ENCODE data around the gene ARPC5L.
"Not testable (repeated sequence)": the region's sequence is repeated elsewhere in the genome, so short reads cannot be mapped to it uniquely, and the experiment has no call there.

ARPC5L gene

DNA sequence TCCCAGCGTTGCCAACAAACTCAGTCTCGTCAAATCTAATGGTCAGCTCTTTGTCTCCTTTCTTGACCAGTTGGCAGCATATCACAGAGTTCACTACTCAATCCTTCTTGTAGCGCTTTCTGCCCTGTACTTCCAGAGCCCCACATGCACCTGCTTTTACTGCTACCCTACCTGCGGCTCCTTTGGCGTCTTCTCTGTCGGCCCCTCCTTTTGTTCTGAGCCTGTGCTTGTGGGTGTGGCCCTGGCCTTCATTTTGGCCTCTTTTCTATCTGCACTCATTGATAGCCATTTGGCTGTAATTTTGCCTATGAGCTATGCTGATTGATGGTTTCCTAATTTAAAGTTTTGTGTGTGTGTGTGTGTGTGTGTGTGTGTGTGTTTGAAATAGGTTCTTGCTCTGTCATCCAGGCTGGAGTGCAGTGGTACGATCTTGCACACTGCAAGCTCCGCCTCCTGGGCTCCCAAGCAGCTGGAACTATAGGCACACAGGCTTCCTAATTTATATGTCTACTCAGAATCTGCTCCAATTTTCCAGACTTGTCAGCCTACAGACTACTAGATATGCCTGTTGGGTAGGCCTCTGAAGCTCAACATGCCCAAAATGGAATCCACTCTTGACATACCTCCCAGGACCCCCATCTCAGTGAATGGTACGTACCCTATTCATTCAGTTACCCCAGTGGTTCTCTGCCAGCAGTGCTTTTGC lies 32.3 kb downstream of the ARPC5L start:
- FAIRE-seq: no peak

GRCh38 chr9:124894741-124895170 lies 32.8 kb downstream of the ARPC5L start:
- FAIRE-seq: no peak

- FAIRE-seq: no peak
These were observed 35.9 kb downstream of the ARPC5L start for GRCh38 chr9:124897570-124898460.

GRCh38 chr9:124899845-124900244 lies 37.9 kb downstream of the ARPC5L start:
- no peak for FAIRE-seq

DNA sequence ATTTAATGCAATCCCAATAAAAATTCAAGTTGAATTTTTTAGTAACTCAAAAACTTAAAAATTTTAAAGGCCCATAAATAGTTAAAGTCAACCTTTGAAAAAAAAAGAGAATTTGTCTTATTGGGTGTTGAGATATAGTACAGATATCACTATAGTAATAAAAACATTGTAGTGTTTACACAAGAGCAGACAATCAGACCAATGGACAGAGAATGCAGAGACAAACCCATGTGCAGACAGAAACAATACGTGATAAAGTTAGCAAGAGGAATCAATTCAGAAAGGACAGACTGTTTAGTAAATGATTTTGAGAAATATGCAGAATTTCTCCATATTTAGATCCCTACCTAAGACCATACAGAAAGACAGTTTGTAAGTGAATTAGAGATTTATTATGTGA lies 45.0 kb downstream of the ARPC5L start:
- peak; percentile 74 for FAIRE-seq

DNA sequence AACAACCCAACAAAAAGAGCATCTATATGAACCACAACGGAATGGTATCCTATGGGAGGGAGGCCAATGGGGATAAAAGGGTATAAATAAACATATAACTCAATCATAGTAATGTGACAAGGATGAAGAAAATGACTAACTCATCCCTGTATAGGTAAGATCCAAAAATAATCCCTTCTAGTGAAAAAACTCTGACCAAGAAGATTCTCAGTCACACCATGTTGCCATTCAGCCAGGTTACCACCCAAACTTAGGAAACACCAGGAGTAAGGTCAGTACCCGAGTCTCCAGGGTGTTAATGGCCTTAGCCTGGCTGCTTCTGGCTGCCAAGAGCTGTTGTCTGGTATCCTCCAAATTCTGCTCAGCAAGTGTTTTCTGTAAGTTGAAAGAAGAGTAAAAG lies 46.2 kb downstream of the ARPC5L start:
- no peak for FAIRE-seq

DNA sequence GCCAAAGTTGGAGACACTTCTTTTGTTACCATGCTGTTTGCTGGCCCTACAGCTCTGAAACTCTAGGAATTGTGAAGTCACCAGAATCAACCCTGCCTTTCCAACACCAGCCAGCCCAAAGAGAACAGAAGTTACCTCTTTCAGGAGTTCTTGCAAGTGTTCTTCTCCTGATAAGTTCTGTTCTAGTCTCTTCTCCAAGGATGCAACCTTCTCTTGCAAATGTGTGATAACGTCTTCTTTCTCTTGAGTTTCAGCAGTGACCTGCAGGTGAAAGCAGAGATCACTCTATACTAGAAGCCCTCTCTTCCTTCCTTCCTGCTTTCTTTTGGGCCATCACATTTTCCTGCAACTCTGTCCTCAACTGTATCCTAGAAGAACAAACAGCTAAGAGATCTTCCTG lies 49.8 kb downstream of the ARPC5L start:
- no peak for FAIRE-seq

DNA sequence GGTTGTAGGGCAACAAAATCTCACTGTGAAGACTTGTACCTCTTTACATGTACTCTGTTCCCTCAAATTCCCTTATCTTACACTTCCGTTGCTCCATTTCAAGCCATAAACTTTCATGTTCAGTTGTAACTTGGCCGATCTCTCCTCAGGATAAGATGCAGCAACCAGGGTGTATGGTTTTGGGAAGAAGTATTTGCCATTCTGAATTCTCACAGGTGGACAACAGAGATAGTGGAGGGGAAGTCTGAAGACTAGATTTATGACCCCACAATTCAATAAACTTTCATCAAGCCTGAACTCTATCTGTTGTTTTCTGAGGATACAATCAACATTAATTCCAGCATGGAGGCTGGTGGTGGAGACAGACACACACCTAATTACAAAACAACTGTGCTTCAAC lies 51.4 kb downstream of the ARPC5L start:
- no peak for FAIRE-seq

DNA sequence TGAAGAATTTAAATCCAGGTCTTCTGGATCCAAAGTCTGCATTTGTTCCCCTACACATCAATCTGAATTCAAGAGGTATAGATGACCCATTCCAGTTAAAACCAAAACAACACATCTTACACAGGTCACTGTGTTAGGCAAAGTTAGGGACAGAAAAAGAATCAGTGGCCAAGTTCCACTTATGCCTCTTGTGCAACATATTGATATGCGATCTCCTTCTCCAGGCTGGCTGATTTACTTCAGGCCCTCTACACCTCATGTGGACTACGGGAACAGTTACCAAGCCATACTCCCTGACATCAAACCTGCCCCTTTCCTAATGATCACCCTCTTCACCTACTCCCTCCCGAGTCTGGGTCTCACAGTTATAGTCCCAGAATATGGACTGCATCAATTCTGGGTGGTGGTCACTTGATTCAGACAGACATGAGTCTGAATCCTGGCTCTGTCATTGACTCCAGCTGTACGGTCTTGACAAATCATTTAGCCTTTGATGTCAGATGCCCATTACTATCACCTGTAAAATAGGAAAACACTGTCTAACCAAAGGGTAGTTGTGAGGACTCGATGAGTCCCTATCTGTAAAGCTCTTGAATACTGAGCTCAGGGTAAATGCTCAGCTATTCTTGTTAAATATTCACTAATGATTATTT lies 52.9 kb downstream of the ARPC5L start:
- no peak for FAIRE-seq

GRCh38 chr9:124920394-124920793 lies 58.5 kb downstream of the ARPC5L start:
- FAIRE-seq: not testable (repeated sequence)

All from endometrium (tissue), 2 donors.